GM19043 (cell line): Measurements from ENCODE around the gene UBAP1L.
"Not testable (repeated sequence)": the region's sequence is repeated elsewhere in the genome, so short reads cannot be mapped to it uniquely, and the experiment has no call there.

Experiments
- ATAC-seq: cut with Tn5 transposase; IDR thresholded peaks from one replicate; pipeline ENCODE4 v1.9.1; 2021; ENCODE audit warnings: low read depth; ENCODE audit not compliant: unreplicated experiment

UBAP1L gene

GRCh38 chr15:65050270-65050669 lies 64.7 kb downstream of the UBAP1L start:
- ATAC-seq = no peak

GRCh38 chr15:65049418-65049840 lies 65.6 kb downstream of the UBAP1L start:
- peak; percentile 87 for ATAC-seq

GRCh38 chr15:65048241-65048640 lies 66.8 kb downstream of the UBAP1L start:
- no peak for ATAC-seq

- no peak for ATAC-seq
Observed at GRCh38 chr15:65044724-65045481, 70.1 kb downstream of the UBAP1L start, which contains the start of gene SLC51B. SLC51B (plus strand) TSS chr15:65045387; CDS start chr15:65050005, 4,618 bp downstream.

GRCh38 chr15:65044218-65044617 lies 70.8 kb downstream of the UBAP1L start:
- not testable (repeated sequence) for ATAC-seq

GRCh38 chr15:65042776-65043327 lies 72.1 kb downstream of the UBAP1L start:
- ATAC-seq = no peak
